GM23248 (cell line): ENCODE measurements around the gene TRAPPC3.

ENCODE experiments used
- EZH2 ChIP-seq: fragments of 200-600 bp; sonication (generic); IDR thresholded peaks from 2 replicates; pipeline ENCODE4 v1.6.1; 2018; ENCODE audit warnings: antibody characterized with exemption, mild to moderate bottlenecking; ENCODE audit not compliant: insufficient read depth, poor library complexity, severe bottlenecking
- EZH2phosphoT487 ChIP-seq: fragments of 200-600 bp; sonication (generic); IDR thresholded peaks from 2 replicates; pipeline ENCODE4 v1.6.1; 2018; ENCODE audit warnings: antibody characterized with exemption, moderate library complexity, mild to moderate bottlenecking, low read depth; ENCODE audit not compliant: insufficient read depth

DNA sequence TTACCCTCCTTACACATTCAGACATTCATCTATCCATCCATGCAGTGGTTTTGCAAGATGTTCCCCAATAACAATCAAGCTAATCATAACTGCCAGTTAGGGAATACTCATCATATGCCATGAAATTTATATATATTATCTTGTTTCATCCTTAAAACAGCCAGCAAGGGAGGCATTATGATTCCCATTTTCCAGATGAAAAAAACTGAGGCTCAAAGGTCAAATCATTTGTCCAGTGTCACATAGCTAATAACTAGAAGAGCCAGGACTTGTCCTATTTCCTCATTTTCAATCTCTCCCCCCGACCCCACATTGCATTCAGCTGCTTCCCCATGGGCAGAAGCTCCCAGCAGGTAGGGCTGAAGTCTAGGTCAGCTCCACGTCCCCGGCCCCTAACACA, 17.3 kb downstream of the TRAPPC3 start:
- TF ChIP-seq EZH2 (no peak), EZH2phosphoT487 (no peak)
